Suprapubic skin (tissue), 4 donors: Measurements from ENCODE around the gene TCF7. TPM values are rescaled to one million over a fixed set of nuclear protein-coding genes. Genes with fewer than 3 reads are reported as not detected.

ENCODE experiments used
- DNase-seq, 2 donors: peaks; one replicate each; pipeline ENCODE4 v3.0.0-alpha.2; 2019; ENCODE audit warnings: low spot score in 2 of 2
- H3K27ac ChIP-seq: fragments of 200-600 bp; sonication (generic); one replicate; pipeline ENCODE4 v1.5.1; 2019
- H3K27me3 ChIP-seq: fragments of 200-600 bp; sonication (generic); one replicate; pipeline ENCODE4 v1.5.1; 2019
- H3K36me3 ChIP-seq: fragments of 200-600 bp; sonication (generic); one replicate; pipeline ENCODE4 v1.5.1; 2019
- H3K4me1 ChIP-seq: fragments of 200-600 bp; sonication (generic); one replicate; pipeline ENCODE4 v1.5.1; 2019
- H3K4me3 ChIP-seq: fragments of 200-600 bp; sonication (generic); one replicate; pipeline ENCODE4 v1.5.1; 2019; ENCODE audit warnings: mild to moderate bottlenecking
- H3K9me3 ChIP-seq: fragments of 200-600 bp; sonication (generic); one replicate; pipeline ENCODE4 v1.5.1; 2019
- EP300 ChIP-seq: sonication (generic); formaldehyde crosslinking; IDR thresholded peaks from one replicate; pipeline ENCODE4 v1.6.1; 2017; ENCODE audit warnings: antibody characterized with exemption
- POLR2A ChIP-seq, 2 donors: fragments of 450-650 bp; IDR thresholded peaks; one replicate each; pipeline ENCODE4 v1.6.1; 2017; ENCODE audit warnings: antibody characterized with exemption in 2 of 2, mild to moderate bottlenecking in 2 of 2, moderate library complexity in 2 of 2
- POLR2AphosphoS5 ChIP-seq, 3 donors: sonication (generic); formaldehyde crosslinking; IDR thresholded peaks; one replicate each; pipeline ENCODE4 v1.6.1; 2017; ENCODE audit warnings: antibody characterized with exemption in 3 of 3
- WGBS: methylation state at CpG from one replicate; pipeline ENCODE4 v1.1.5; 2018; 5-methylcytosine and 5-hydroxymethylcytosine counted together
- total RNA-seq, 4 donors: library from RNA; depleted of rRNA; stranded (reverse); fragments of >200 nt; gene quantifications; one replicate each; pipeline ENCODE4 v1.1.0, GENCODE V29; 2016
- TF ChIP-seq, protein P1 (sequence below), 2 donors: fragments of 200-600 bp in 1 of 2; fragments of 450-650 bp in 1 of 2; sonication (generic) in 1 of 2; IDR thresholded peaks; one replicate each; pipeline ENCODE4 v1.5.1; 2016 to 2019; ENCODE audit warnings: antibody characterized with exemption in 2 of 2, mild to moderate bottlenecking in 1 of 2, moderate library complexity in 1 of 2

Gene TCF7
- total RNA-seq, 4 donors from 2014 or later, result 2.9 to 7.2 (median 4.9) TPM

GRCh38 chr5:134127988-134128647 is 13.6 kb downstream of the TCF7 start:
- no peak overlapping the region for H3K27ac ChIP-seq
- DNase-seq, result no peak
- TF ChIP-seq POLR2AphosphoS5 (IDR thresholded peaks at IDR 0.05) (no peak), POLR2A (IDR thresholded peaks at IDR 0.05) (no peak), EP300 (no peak)
- TF ChIP-seq, protein P1, sequence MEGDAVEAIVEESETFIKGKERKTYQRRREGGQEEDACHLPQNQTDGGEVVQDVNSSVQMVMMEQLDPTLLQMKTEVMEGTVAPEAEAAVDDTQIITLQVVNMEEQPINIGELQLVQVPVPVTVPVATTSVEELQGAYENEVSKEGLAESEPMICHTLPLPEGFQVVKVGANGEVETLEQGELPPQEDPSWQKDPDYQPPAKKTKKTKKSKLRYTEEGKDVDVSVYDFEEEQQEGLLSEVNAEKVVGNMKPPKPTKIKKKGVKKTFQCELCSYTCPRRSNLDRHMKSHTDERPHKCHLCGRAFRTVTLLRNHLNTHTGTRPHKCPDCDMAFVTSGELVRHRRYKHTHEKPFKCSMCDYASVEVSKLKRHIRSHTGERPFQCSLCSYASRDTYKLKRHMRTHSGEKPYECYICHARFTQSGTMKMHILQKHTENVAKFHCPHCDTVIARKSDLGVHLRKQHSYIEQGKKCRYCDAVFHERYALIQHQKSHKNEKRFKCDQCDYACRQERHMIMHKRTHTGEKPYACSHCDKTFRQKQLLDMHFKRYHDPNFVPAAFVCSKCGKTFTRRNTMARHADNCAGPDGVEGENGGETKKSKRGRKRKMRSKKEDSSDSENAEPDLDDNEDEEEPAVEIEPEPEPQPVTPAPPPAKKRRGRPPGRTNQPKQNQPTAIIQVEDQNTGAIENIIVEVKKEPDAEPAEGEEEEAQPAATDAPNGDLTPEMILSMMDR (IDR thresholded peaks at IDR 0.05), result no peak
- H3K27me3 ChIP-seq, result no peaks in the 10 kb centered on the region
- no peak overlapping the region for H3K4me3 ChIP-seq
- H3K4me1 ChIP-seq, result peaks cover 49% of the 10 kb centered on the region
- 61% methylated on average over 12 of the region's 18 CpGs for WGBS
- peaks cover 22% of the 10 kb centered on the region for H3K36me3 ChIP-seq
- no peaks in the 10 kb centered on the region for H3K9me3 ChIP-seq

- peaks cover 23% of the 10 kb centered on the region for H3K36me3 ChIP-seq
- DNase-seq, result no peak
- peaks cover 49% of the 10 kb centered on the region for H3K4me1 ChIP-seq
- no peaks in the 10 kb centered on the region for H3K9me3 ChIP-seq
- no peaks in the 10 kb centered on the region for H3K27me3 ChIP-seq
- H3K4me3 ChIP-seq, result no peak overlapping the region
- 55% methylated on average over 5 of the region's 5 CpGs for WGBS
- TF ChIP-seq POLR2AphosphoS5 (IDR thresholded peaks at IDR 0.05) (no peak), EP300 (no peak), POLR2A (IDR thresholded peaks at IDR 0.05) (no peak)
- TF ChIP-seq, protein P1 (IDR thresholded peaks at IDR 0.05), result no peak
- H3K27ac ChIP-seq, result no peak overlapping the region
Measured at GRCh38 chr5:134128648-134128995, 14.1 kb downstream of the TCF7 start.

DNA sequence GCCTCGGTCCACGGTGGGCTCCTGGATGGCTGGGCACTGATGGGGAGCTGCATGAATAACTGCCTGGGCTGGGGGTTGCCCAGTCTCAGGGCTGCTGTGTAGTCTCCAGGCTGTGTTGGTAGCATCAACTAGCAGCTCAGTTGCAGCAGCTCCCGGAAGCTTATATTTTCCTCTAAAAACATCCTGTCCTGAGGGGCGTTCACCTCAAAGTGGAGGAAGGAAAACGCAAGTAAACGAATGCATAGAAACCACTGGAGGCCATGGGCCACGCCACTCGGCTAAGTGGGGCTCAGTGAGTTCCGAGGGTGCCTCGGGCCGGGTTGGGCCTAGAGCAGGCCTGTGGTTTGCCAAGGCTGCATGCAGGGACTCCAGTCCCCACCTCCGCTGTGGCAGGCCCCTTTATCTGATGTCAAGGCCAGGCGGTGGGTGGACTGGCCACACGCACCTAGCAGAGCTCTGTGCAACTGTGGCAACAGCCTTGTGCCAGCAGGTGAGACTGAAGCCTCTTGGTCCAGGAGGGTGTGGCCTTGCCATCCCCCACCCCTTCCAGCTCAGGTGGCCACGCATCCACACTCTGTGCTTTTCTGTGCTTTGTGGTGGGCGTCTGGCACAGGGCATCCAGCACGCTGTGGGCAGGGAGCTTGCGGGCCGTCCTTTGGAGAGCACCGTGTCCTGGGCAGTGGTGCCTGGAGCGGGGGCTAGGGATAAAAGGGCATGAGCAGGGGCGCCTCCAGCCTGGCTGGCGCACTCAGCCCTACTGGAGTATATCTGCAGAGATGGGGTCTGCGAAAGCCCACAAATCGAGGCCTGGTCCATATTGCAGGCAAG is 15.1 kb downstream of the TCF7 start:
- no peak overlapping the region for H3K27ac ChIP-seq
- H3K4me3 ChIP-seq, result no peak overlapping the region
- peaks cover 45% of the 10 kb centered on the region for H3K4me1 ChIP-seq
- DNase-seq, result no peak
- no peaks in the 10 kb centered on the region for H3K9me3 ChIP-seq
- WGBS, result 73% methylated on average over 11 of the region's 25 CpGs
- H3K27me3 ChIP-seq, result no peaks in the 10 kb centered on the region
- TF ChIP-seq EP300 (no peak), POLR2A (IDR thresholded peaks at IDR 0.05) (no peak), POLR2AphosphoS5 (IDR thresholded peaks at IDR 0.05) (no peak)
- TF ChIP-seq, protein P1 (IDR thresholded peaks at IDR 0.05), result no peak
- peaks cover 33% of the 10 kb centered on the region for H3K36me3 ChIP-seq

DNA sequence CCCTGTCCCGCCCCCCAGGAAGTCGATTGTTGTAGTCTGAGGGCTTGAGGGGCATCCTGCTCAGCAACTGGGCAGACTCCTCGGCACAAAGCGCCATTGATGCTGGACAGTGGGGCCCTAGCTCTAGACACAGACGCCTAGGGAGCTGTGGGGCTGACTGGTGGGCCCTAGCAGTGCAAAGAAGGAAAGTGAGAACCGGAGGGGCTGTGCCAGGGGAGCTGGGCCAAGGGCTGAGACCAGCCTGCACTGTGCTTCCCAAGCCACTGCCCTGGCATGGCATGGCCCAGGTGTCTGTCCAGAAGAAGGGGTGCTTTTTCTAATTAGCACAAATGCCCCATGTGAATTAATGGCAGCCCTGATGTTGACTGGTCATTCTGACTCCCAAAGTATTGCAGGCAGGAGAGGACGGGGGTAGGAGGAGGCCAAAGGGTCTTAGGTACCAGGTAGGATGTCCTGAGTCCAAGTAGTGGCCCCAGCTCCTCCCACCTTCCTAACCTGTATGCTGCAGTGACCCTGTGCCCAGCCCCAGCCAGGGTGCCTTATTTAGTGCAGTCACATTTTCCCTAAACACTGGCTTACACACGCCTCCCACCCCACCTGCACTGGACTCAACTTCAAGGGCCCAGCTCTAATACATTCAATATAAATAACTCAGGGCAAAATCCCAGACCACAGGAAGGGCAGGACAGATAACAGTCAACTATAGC is 15.9 kb downstream of the TCF7 start:
- Histone ChIP-seq H3K27ac (no peak overlapping the region), H3K4me1 (peaks cover 38% of the 10 kb centered on the region), H3K4me3 (no peak overlapping the region), H3K36me3 (peaks cover 40% of the 10 kb centered on the region), H3K27me3 (no peaks in the 10 kb centered on the region), H3K9me3 (no peaks in the 10 kb centered on the region)
- no peak for DNase-seq
- 77% methylated on average over 7 of the region's 8 CpGs for WGBS
- no peak for TF ChIP-seq EP300
- TF ChIP-seq POLR2A (IDR thresholded peaks at IDR 0.05), result no peak
- TF ChIP-seq, protein P1 (IDR thresholded peaks at IDR 0.05), result no peak
- no peak for TF ChIP-seq POLR2AphosphoS5 (IDR thresholded peaks at IDR 0.05)

DNA sequence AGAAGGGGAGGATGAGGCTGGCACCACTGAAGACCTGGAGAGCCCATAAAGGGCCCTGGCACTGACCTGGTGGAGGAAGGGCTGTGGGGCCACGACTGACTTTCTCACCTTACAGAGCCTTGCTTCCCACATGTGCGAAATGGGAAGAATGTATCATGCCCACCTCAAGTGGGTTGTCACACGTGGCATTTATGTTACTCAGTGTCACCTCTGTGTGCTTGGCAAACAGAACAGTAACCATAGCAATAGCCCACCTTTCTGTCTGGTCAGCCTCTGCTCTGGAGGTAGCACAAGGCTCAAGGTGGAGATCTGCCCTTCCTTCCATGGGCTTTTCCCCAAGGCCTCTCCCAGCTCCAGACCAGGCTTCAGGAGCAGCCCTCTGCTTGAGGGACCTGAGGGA is 16.7 kb downstream of the TCF7 start:
- Histone ChIP-seq H3K4me1 (peaks cover 30% of the 10 kb centered on the region), H3K27me3 (no peaks in the 10 kb centered on the region), H3K4me3 (no peak overlapping the region), H3K9me3 (no peaks in the 10 kb centered on the region), H3K36me3 (peaks cover 45% of the 10 kb centered on the region), H3K27ac (no peak overlapping the region)
- no peak for DNase-seq
- no peak for TF ChIP-seq POLR2A (IDR thresholded peaks at IDR 0.05)
- TF ChIP-seq, protein P1 (IDR thresholded peaks at IDR 0.05), result no peak
- TF ChIP-seq EP300, result no peak
- no peak for TF ChIP-seq POLR2AphosphoS5 (IDR thresholded peaks at IDR 0.05)
- WGBS, result 71% methylated on average over 1 of the region's 3 CpGs
